PC-9 (cell line): ENCODE measurements around the gene FBLN2. TPM values are rescaled to one million over a fixed set of nuclear protein-coding genes. Genes with fewer than 3 reads are reported as not detected.

ENCODE experiments used
- BruUV-seq: library from RNA; stranded (reverse); fragments of 400-500 nt; replicated peaks from 2 replicates; lab custom pipeline; 2021; lab: Mats Ljungman, UMichigan
- CTCF ChIA-PET: fragments of 300-600 bp; sonication (Branson Sonifier 250); formaldehyde crosslinking; loops from one replicate; lab custom pipeline; 2022; ENCODE audit warnings: antibody characterized with exemption; lab: Charles Lee
- POLR2A ChIA-PET: fragments of 300-600 bp; sonication (Branson Sonifier 250); formaldehyde crosslinking; loops from one replicate; lab custom pipeline; 2022; ENCODE audit warnings: antibody characterized with exemption; ENCODE audit not compliant: unreplicated experiment; lab: Charles Lee
- DNase-seq, 2 experiments: peaks; one replicate each; pipeline versions ENCODE4 v3.0.0 to v3.0.0-alpha.2; 2015 to 2022; ENCODE audit warnings: mixed read lengths in 1 of 2
- H2AFZ ChIP-seq: fragments of 200-600 bp; sonication (generic); 2 replicates; pipeline ENCODE4 v1.8.1; 2017; ENCODE audit warnings: antibody characterized with exemption
- H3F3A ChIP-seq: fragments of 200-600 bp; sonication (generic); 2 replicates; pipeline ENCODE4 v1.8.1; 2017; ENCODE audit warnings: antibody characterized with exemption, mild to moderate bottlenecking, low read depth; ENCODE audit not compliant: insufficient read depth
- H3K27ac ChIP-seq: fragments of 200-600 bp; sonication (generic); 2 replicates; pipeline ENCODE4 v1.6.1; 2016; ENCODE audit warnings: mixed run types
- H3K27me3 ChIP-seq: fragments of 200-600 bp; sonication (generic); 2 replicates; pipeline ENCODE4 v1.6.1; 2016; ENCODE audit warnings: low read depth, mixed run types; ENCODE audit not compliant: insufficient read depth
- H3K36me3 ChIP-seq: fragments of 200-600 bp; sonication (generic); 2 replicates; pipeline ENCODE4 v1.6.1; 2016; ENCODE audit warnings: low read depth, mixed run types
- H3K4me1 ChIP-seq: fragments of 200-600 bp; sonication (generic); replicated peaks from 2 replicates; pipeline ENCODE4 v1.6.1; 2016; ENCODE audit warnings: mixed run types; ENCODE audit not compliant: insufficient read depth
- H3K4me2 ChIP-seq: fragments of 200-600 bp; sonication (generic); 2 replicates; pipeline ENCODE4 v1.6.1; 2017; ENCODE audit warnings: mixed run types
- H3K4me3 ChIP-seq: fragments of 200-600 bp; sonication (generic); 2 replicates; pipeline ENCODE4 v1.6.1; 2016; ENCODE audit warnings: mixed run types
- H3K79me2 ChIP-seq: fragments of 200-600 bp; sonication (generic); 2 replicates; pipeline ENCODE4 v1.6.1; 2017; ENCODE audit warnings: low read depth, mixed run types
- H3K9me2 ChIP-seq: fragments of 200-600 bp; sonication (generic); 2 replicates; pipeline ENCODE4 v1.8.1; 2017; ENCODE audit warnings: mild to moderate bottlenecking; ENCODE audit not compliant: insufficient read depth
- H3K9me3 ChIP-seq: fragments of 200-600 bp; sonication (generic); 2 replicates; pipeline ENCODE4 v1.8.1; 2016; ENCODE audit warnings: low read depth; ENCODE audit not compliant: insufficient read depth
- H4K20me1 ChIP-seq: fragments of 200-600 bp; sonication (generic); 2 replicates; pipeline ENCODE4 v1.8.1; 2017; ENCODE audit not compliant: insufficient read depth
- CTCF ChIP-seq: fragments of 200-600 bp; sonication (generic); conservative IDR thresholded peaks from 2 replicates; pipeline ENCODE4 v1.6.1; 2017; ENCODE audit warnings: mixed run types, antibody characterized with exemption, mild to moderate bottlenecking, moderate library complexity
- EZH2 ChIP-seq: fragments of 200-600 bp; sonication (generic); IDR thresholded peaks from 2 replicates; pipeline ENCODE4 v1.8.0; 2017; ENCODE audit warnings: antibody characterized with exemption, low read depth
- intact Hi-C: fragments of 100-400 bp; cut with micrococcal nuclease; formaldehyde crosslinking; loops from one replicate; pipeline ENCODE4 v1.10.0; 2022; ENCODE audit not compliant: unreplicated experiment
- total RNA-seq: library from RNA; stranded (reverse); gene quantifications from 2 replicates; pipeline ENCODE4 v1.2.3, GENCODE V29; 2021

The FBLN2 gene
- total RNA-seq, 1 experiment from 2014 or later = 0.57 TPM

DNA sequence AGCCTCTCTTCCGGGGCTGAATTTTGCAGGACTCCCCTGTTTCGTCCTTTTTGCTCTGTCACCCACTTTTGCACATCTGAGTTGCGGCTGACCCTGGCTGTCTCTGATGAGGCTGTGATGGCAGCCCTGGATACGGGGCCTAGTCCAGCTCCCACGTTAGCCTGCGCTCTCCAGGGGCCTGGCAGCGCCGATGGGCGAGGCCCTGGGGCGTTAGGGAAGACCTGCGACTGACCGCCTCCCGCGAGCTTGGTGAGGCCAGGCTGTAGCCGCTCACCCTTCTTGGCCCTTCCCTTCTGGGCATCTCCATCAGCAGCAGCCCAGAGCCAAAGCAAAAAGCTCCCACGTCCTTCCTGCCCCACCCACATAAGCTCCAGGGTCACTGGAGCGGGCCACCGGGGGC is 85.2 kb downstream of the FBLN2 start:
- POLR2A ChIA-PET = interaction anchor here (0.6 kb wide), 1 partner anchor 36 kb away, joined by 3 read pairs; no protein-coding TSS in a partner anchor
- no peaks in the 10 kb centered on the region for H3K79me2 ChIP-seq
- no peak for DNase-seq

GRCh38 chr3:13634615-13635014 is 85.7 kb downstream of the FBLN2 start:
- Histone ChIP-seq H3K4me1 (no peaks in the 10 kb centered on the region), H2AFZ (no peak overlapping the region), H3K4me2 (no peak overlapping the region), H3K4me3 (no peak overlapping the region), H3F3A (no peaks in the 10 kb centered on the region), H4K20me1 (no peaks in the 10 kb centered on the region), H3K9me3 (no peaks in the 10 kb centered on the region), H3K36me3 (no peaks in the 10 kb centered on the region), H3K27ac (no peak overlapping the region), H3K27me3 (peaks cover 10% of the 10 kb centered on the region), H3K9me2 (no peaks in the 10 kb centered on the region), H3K79me2 (no peaks in the 10 kb centered on the region)
- no peak for DNase-seq
- TF ChIP-seq CTCF = no peak
- no peak for TF ChIP-seq EZH2
- BruUV-seq = no TSS peak
- POLR2A ChIA-PET = interaction anchor here (0.6 kb wide), 1 partner anchor 36 kb away, joined by 3 read pairs; no protein-coding TSS in a partner anchor
- CTCF ChIA-PET = no interaction called here
- intact Hi-C loops = no loop called here

More for the DNA sequence above, 85.2 kb downstream of the FBLN2 start:
- Histone ChIP-seq H3K9me3 (no peaks in the 10 kb centered on the region), H3K27me3 (peaks cover 6% of the 10 kb centered on the region; the same call in 1 of the 2 replicates), H3K36me3 (no peaks in the 10 kb centered on the region), H3K27ac (no peak overlapping the region), H2AFZ (no peak overlapping the region), H3K4me1 (no peaks in the 10 kb centered on the region), H3K4me3 (no peak overlapping the region), H4K20me1 (no peaks in the 10 kb centered on the region), H3K4me2 (no peak overlapping the region), H3F3A (no peaks in the 10 kb centered on the region), H3K9me2 (no peaks in the 10 kb centered on the region)
- no TSS peak for BruUV-seq
- TF ChIP-seq CTCF = no peak
- TF ChIP-seq EZH2 = no peak
- intact Hi-C loops = no loop called here
- CTCF ChIA-PET = no interaction called here

GRCh38 chr3:13636186-13636585 is 87.3 kb downstream of the FBLN2 start:
- TF ChIP-seq EZH2 = no peak
- TF ChIP-seq CTCF = no peak
- no peak for DNase-seq
- no peak overlapping the region for H2AFZ ChIP-seq
- no peaks in the 10 kb centered on the region for H3K79me2 ChIP-seq
- H3K9me3 ChIP-seq = no peaks in the 10 kb centered on the region
- ChIA-PET POLR2A (no interaction called here), CTCF (interaction anchor here (0.6 kb wide), 2 partner anchors 16 to 643 kb away, joined by 3 to 13 read pairs; no protein-coding TSS in a partner anchor)
- H3K36me3 ChIP-seq = no peaks in the 10 kb centered on the region
- peaks cover 13% of the 10 kb centered on the region for H3K27me3 ChIP-seq
- no peak overlapping the region for H3K27ac ChIP-seq
- H4K20me1 ChIP-seq = no peaks in the 10 kb centered on the region
- no peaks in the 10 kb centered on the region for H3K9me2 ChIP-seq
- H3F3A ChIP-seq = no peaks in the 10 kb centered on the region
- H3K4me2 ChIP-seq = no peak overlapping the region
- intact Hi-C loops = no loop called here
- H3K4me1 ChIP-seq = no peaks in the 10 kb centered on the region
- BruUV-seq = no TSS peak
- H3K4me3 ChIP-seq = no peak overlapping the region
